Mammary epithelial cell (primary cell): Measurements from ENCODE around the gene SPTBN1.

Experiments
- CTCF ChIP-seq, 2 donors: IDR thresholded peaks in 1 of 2; conservative IDR thresholded peaks in 1 of 2; 2 replicates each; pipeline ENCODE4 v1.5.1; 2011 to 2012; ENCODE audit warnings: inconsistent platforms in 2 of 2, low read length in 2 of 2, mild to moderate bottlenecking in 2 of 2, control low read depth in 1 of 2, low read depth in 1 of 2; ENCODE audit not compliant: insufficient read depth in 1 of 2; ENCODE audit errors: extremely low read depth in 1 of 2
- EZH2 ChIP-seq: IDR thresholded peaks from 2 replicates; pipeline ENCODE4 v1.6.1; 2012; ENCODE audit warnings: low read length, inconsistent platforms, borderline replicate concordance

- TF ChIP-seq CTCF (conservative IDR thresholded peaks at IDR 0.05 in 1 of 2, IDR thresholded peaks at IDR 0.05 in 1 of 2; ENCODE audit: extremely low read depth in 1 of 2, insufficient read depth in 1 of 2, low read depth in 1 of 2, low read length in 2 of 2) (no peak), EZH2 (no peak)
Measured at GRCh38 chr2:54559006-54559445, 102.9 kb downstream of the SPTBN1 start.
